VCaP (cell line): ENCODE results near the gene PPOX.

Source experiments
- H3K27ac ChIP-seq: fragments of 450-650 bp; 2 replicates; pipeline ENCODE4 v1.5.1; 2017
- TF ChIP-seq, protein P1 (sequence below): fragments of 450-650 bp; conservative IDR thresholded peaks from 2 replicates; pipeline ENCODE4 v1.5.1; 2017; ENCODE audit warnings: mild to moderate bottlenecking, moderate library complexity

Gene PPOX

DNA sequence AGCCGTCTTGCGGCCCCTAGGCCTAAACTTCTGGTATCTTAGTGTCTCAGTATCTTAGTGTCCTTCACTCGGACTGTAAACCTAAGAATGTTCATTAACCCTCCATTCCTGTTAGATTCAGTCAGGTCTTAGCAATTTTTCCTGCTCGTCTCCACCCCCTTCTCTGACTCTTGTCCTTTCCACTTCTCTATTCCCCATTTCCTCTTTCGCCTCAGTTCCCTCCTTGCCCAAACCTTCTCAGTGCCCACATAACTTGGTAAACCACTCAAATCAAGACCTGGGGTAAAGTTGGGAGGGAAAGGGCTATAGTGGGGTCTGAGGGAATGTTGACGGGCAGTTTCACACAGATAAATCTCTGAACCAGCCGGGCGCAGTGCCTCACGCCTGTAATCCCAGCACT, 48.1 kb downstream of the PPOX start:
- TF ChIP-seq, protein P1, sequence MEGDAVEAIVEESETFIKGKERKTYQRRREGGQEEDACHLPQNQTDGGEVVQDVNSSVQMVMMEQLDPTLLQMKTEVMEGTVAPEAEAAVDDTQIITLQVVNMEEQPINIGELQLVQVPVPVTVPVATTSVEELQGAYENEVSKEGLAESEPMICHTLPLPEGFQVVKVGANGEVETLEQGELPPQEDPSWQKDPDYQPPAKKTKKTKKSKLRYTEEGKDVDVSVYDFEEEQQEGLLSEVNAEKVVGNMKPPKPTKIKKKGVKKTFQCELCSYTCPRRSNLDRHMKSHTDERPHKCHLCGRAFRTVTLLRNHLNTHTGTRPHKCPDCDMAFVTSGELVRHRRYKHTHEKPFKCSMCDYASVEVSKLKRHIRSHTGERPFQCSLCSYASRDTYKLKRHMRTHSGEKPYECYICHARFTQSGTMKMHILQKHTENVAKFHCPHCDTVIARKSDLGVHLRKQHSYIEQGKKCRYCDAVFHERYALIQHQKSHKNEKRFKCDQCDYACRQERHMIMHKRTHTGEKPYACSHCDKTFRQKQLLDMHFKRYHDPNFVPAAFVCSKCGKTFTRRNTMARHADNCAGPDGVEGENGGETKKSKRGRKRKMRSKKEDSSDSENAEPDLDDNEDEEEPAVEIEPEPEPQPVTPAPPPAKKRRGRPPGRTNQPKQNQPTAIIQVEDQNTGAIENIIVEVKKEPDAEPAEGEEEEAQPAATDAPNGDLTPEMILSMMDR = no peak
- no peak overlapping the region for H3K27ac ChIP-seq

DNA sequence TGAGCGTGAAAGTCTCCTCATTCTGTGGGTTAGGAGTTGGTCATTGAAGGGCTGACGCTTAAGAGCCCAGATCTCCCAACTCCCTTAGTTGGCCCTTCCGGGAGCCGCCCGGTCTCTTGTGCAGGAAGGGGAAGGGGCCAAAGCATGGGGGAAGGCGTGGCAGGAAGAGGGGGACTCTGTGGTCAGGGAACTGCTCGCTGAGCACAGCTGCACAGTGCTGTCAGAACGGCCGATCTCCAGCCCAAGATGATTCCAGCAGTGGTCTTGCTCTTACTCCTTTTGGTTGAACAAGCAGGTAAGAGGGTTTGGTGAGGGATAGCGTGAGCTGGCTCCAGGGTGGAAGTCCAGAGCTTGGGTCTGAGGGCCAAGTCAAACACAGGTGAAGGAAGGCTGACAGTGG, 48.9 kb downstream of the PPOX start, which contains the start of gene FCER1G:
TSS of gene FCER1G (plus strand) at position 220 of the 400 bp plus-strand sequence. CDS start at position 247, 27 bp downstream.
- no peak within 1 kb of the TSS for H3K27ac ChIP-seq
- TF ChIP-seq, protein P1 = no peak

DNA sequence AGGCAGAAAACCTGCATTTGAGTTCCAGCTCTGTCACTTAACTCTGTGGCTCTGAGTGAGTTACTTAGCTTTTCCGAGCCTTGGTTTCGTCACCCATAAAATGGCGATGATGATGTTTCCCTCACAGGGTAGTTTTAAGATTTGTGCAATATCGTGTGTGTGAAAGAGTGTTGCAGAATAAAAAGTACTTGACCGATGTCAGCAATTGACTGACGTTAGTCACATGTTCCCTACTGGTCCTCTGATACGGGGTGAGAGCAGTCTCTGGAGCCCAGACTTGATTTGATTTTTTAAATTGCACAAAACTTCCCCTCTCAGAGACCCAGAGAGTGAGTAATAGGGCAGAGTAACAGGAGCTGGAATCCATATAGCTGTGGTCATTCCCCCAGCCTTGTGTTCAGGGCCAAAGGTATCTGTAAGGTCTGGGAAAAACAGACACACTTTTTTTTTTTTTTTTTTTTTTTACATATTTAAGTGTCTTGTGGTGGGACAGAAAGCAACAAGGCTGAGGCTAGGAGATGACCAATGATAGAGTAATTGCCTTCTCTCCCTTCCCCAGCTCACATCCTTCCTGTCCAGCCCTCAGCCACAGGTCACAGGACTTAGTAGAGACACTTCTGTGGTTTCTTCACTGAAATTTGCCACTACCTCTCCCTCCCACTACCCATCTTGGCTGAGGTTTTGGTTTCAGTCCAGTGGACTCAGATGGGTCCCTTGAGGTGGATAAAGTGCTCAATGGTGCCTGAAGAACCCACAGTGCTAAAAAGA, 50.9 kb downstream of the PPOX start:
- TF ChIP-seq, protein P1 = no peak
- no peak overlapping the region for H3K27ac ChIP-seq

DNA sequence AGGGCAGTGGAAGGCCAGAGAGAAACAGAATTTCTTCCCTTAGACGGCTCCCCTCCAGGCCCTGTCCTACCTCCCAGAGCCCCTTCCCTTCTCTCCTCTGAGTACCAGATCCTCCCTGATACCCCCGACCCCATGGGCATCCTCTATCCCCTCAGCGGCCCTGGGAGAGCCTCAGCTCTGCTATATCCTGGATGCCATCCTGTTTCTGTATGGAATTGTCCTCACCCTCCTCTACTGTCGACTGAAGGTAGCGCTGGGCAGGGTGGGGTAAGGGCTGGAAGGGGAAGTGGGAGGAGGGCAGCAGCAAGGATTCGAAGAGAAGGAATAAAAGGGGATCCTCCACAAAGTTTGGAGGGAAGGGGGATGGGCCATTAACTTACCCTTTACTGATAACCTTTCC, 51.6 kb downstream of the PPOX start:
- H3K27ac ChIP-seq = no peak overlapping the region
- TF ChIP-seq, protein P1 = no peak

DNA sequence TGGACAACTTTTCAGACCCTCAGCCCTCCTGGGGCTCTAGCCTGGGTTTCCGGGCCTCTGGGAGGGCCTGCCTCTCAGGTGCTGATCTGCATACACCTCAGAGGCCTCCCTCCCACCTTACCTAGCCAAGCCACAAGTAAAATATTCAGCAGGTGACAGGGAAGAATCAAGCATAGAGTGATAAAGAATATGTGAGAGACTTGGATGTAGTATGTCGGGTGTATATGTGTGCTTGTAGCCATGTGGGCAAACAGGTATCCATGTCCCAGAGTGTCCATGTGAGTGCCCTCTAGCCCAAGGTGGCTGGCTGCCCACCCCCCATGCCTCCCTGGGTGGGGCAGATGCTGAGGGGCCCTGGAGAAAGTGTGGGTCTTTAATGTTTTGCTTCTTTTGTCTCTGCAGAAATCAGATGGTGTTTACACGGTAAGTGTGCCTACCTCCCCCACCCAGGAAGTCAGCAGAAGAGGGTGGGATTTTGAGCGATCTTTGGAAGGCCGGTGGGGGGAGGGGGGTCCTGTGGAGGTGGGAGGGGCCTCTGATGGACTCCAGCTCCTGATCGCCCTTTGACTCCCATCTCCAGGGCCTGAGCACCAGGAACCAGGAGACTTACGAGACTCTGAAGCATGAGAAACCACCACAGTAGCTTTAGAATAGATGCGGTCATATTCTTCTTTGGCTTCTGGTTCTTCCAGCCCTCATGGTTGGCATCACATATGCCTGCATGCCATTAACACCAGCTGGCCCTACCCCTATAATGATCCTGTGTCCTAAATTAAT, 52.3 kb downstream of the PPOX start:
- H3K27ac ChIP-seq = no peak overlapping the region
- TF ChIP-seq, protein P1 = no peak

DNA sequence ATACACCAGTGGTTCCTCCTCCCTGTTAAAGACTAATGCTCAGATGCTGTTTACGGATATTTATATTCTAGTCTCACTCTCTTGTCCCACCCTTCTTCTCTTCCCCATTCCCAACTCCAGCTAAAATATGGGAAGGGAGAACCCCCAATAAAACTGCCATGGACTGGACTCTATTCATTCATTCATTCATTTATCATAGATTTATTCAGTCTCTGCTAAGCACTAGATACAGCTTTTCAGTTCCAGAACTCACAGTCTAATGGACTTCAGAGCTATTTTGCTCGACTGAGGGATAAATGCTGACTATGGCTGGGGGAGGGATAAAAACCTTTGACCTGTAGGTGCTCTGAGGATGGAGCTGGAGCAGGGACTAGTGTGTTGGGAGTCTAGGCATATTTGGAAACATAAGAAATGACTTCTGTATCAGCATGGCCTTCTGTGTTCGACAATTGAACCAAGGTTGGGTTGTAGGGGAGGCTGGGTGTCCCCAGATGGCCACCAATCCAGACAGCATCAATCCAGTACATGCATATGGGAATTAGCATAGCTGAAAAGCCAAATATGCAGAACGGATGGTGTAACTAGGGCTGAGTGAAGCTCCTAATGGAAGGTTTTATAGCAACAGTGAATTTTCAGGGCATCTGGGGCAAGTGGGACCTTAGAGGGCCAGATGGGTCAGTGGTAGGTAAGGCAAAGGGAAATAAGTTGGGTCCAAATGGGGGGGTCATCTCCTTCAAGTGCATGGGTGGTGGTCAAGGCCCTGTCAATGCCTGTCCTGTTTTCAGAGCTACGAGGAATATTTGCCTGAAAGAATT, 53.1 kb downstream of the PPOX start:
- TF ChIP-seq, protein P1 = no peak
- no peak overlapping the region for H3K27ac ChIP-seq

DNA sequence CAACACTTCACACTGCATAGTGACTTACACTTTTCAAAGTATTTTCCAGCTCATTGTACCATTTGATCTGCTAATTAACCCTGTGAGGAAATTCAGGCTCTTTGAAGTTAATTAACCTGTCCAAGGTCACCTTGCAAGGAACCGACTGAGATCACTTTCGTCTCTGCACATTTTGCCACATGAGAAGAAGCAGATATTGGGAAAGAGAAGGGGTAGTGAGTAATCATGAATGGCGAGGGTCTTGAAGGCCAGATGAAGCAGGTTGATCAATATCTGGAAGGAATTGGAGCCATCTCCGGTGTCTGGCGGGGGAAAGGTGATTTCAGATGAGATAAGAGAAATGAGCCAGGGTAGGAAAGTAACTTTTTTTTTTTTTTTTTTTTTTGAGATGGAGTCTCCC, 53.8 kb downstream of the PPOX start:
- TF ChIP-seq, protein P1 = no peak
- H3K27ac ChIP-seq = no peak overlapping the region
